Liver (tissue), 9 donors: Measurements from ENCODE around the gene FRMD4B. TPM values are rescaled to one million over a fixed set of nuclear protein-coding genes. Genes with fewer than 3 reads are reported as not detected.

ENCODE experiments used
- DNase-seq: peaks from one replicate; pipeline ENCODE4 v3.0.0-alpha.2; 2017; ENCODE audit warnings: low spot score
- H3K27ac ChIP-seq, 2 donors: one replicate each; pipeline ENCODE4 v1.7.0; 2013; ENCODE audit warnings: inconsistent platforms in 2 of 2, low read length in 2 of 2, control low read depth in 1 of 2, low read depth in 1 of 2, mild to moderate bottlenecking in 1 of 2
- H3K27me3 ChIP-seq, 4 donors: one replicate each; pipeline versions ENCODE4 v1.6.1 to v1.7.0; 2013; ENCODE audit warnings: low read length in 3 of 4, inconsistent platforms in 1 of 4, mild to moderate bottlenecking in 1 of 4, moderate library complexity in 1 of 4; ENCODE audit not compliant: control insufficient read depth in 4 of 4, insufficient read depth in 4 of 4
- H3K36me3 ChIP-seq, 4 donors: one replicate each; pipeline versions ENCODE4 v1.6.1 to v1.7.0; 2013; ENCODE audit warnings: low read length in 3 of 4, mild to moderate bottlenecking in 3 of 4, low read depth in 1 of 4, moderate library complexity in 1 of 4; ENCODE audit not compliant: control insufficient read depth in 4 of 4, insufficient read depth in 3 of 4
- H3K4me1 ChIP-seq, 4 donors: one replicate each; pipeline versions ENCODE4 v1.6.1 to v1.7.0; 2013; ENCODE audit warnings: low read length in 3 of 4, mild to moderate bottlenecking in 3 of 4, moderate library complexity in 1 of 4; ENCODE audit not compliant: control insufficient read depth in 4 of 4, insufficient read depth in 4 of 4
- H3K4me3 ChIP-seq, 3 donors: one replicate each; pipeline versions ENCODE4 v1.6.1 to v1.7.0; 2013; ENCODE audit warnings: low read length in 3 of 3, control low read depth in 1 of 3, low read depth in 1 of 3, mild to moderate bottlenecking in 1 of 3
- H3K9ac ChIP-seq, 2 donors: one replicate each; pipeline ENCODE4 v1.7.0; 2013; ENCODE audit warnings: low read length in 2 of 2, mild to moderate bottlenecking in 2 of 2, moderate library complexity in 2 of 2, control low read depth in 1 of 2, low read depth in 1 of 2
- H3K9me3 ChIP-seq, 4 donors: one replicate each; pipeline versions ENCODE4 v1.6.1 to v1.7.0; 2013; ENCODE audit warnings: low read length in 3 of 4; ENCODE audit not compliant: control insufficient read depth in 4 of 4
- ATF3 ChIP-seq: IDR thresholded peaks from 2 replicates; pipeline ENCODE4 v1.6.1; 2016; ENCODE audit warnings: antibody characterized with exemption
- EGR1 ChIP-seq, 2 donors: IDR thresholded peaks; 2 replicates each; pipeline ENCODE4 v1.6.1; 2016 to 2018; ENCODE audit warnings: antibody characterized with exemption in 2 of 2, low read depth in 2 of 2
- GABPA ChIP-seq, 2 donors: IDR thresholded peaks in 1 of 2; conservative IDR thresholded peaks in 1 of 2; 2 replicates each; pipeline ENCODE4 v1.6.1; 2016; ENCODE audit warnings: antibody characterized with exemption in 2 of 2, mild to moderate bottlenecking in 1 of 2, moderate library complexity in 1 of 2
- HNF4A ChIP-seq, 2 donors: conservative IDR thresholded peaks; 2 replicates each; pipeline ENCODE4 v1.6.1; 2016; ENCODE audit warnings: antibody characterized with exemption in 2 of 2, mild to moderate bottlenecking in 2 of 2
- HNF4G ChIP-seq: IDR thresholded peaks from 2 replicates; pipeline ENCODE4 v1.6.1; 2016; ENCODE audit warnings: antibody characterized with exemption
- MAX ChIP-seq: IDR thresholded peaks from 2 replicates; pipeline ENCODE4 v1.6.1; 2016; ENCODE audit warnings: antibody characterized with exemption
- NR2F2 ChIP-seq: IDR thresholded peaks from 2 replicates; pipeline ENCODE4 v1.6.1; 2016; ENCODE audit warnings: antibody characterized with exemption
- RAD21 ChIP-seq, 2 donors: IDR thresholded peaks; 2 replicates each; pipeline ENCODE4 v1.6.1; 2016; ENCODE audit warnings: antibody characterized with exemption in 2 of 2, mild to moderate bottlenecking in 2 of 2
- REST ChIP-seq: IDR thresholded peaks from 2 replicates; pipeline ENCODE4 v1.6.1; 2016; ENCODE audit warnings: antibody characterized with exemption, mild to moderate bottlenecking
- RXRA ChIP-seq, 2 donors: IDR thresholded peaks; 2 replicates each; pipeline ENCODE4 v1.6.1; 2017 to 2018; ENCODE audit warnings: antibody characterized with exemption in 2 of 2, mild to moderate bottlenecking in 1 of 2
- SP1 ChIP-seq: IDR thresholded peaks from 2 replicates; pipeline ENCODE4 v1.6.1; 2018; ENCODE audit warnings: antibody characterized with exemption, mild to moderate bottlenecking
- TAF1 ChIP-seq: conservative IDR thresholded peaks from 2 replicates; pipeline ENCODE4 v1.6.1; 2016; ENCODE audit warnings: antibody characterized with exemption, mild to moderate bottlenecking
- WGBS: extraction: QIAGEN DNeasy Blood & Tissue Kit; methylation state at CpG from one replicate; pipeline ENCODE4 v1.1.7; 2013; 5-methylcytosine and 5-hydroxymethylcytosine counted together
- polyA plus RNA-seq, 2 donors: library from polyadenylated mRNA; stranded (reverse) in 1 of 2; unstranded in 1 of 2; fragments of 200-250 nt in 1 of 2; fragments of >200 nt in 1 of 2; fragmentation: Nextera tagmentation in 1 of 2; extraction: Ambion mirVana in 1 of 2; gene quantifications; one replicate each; pipeline versions ENCODE4 v1.2.1 to v1.2.3, GENCODE V29; 2013 to 2015
- total RNA-seq, 2 donors: library from RNA; depleted of rRNA; stranded (reverse); fragments of >200 nt; gene quantifications; one replicate each; pipeline ENCODE4 v1.2.3, GENCODE V29; 2014
- donor health status: healthy.
- donor health status: healthy.
- donor health status: healthy.
- donor health status: healthy.
- donor health status: healthy.

The FRMD4B gene
- total and polyA plus RNA-seq, 4 donors = 7.3 to 22.6 (median 15.0) TPM

GRCh38 chr3:69378112-69378802 lies 7.6 kb downstream of the FRMD4B start:
- H3K27me3 ChIP-seq = no peaks in the 10 kb centered on the region
- H3K9ac ChIP-seq = no peak overlapping the region
- no peaks in the 10 kb centered on the region for H3K9me3 ChIP-seq
- TF ChIP-seq MAX = peak; percentile 28
- TF ChIP-seq HNF4A (conservative IDR thresholded peaks at IDR 0.05) = no peak
- no peak for TF ChIP-seq RAD21 (IDR thresholded peaks at IDR 0.05)
- no peak for TF ChIP-seq ATF3
- TF ChIP-seq RXRA (IDR thresholded peaks at IDR 0.05) = no peak
- TF ChIP-seq TAF1 = no peak
- no peaks in the 10 kb centered on the region for H3K36me3 ChIP-seq
- no peak overlapping the region for H3K27ac ChIP-seq
- H3K4me3 ChIP-seq = no peak overlapping the region
- no peaks in the 10 kb centered on the region for H3K4me1 ChIP-seq
- DNase-seq = no peak
- 83% methylated on average over 3 of the region's 3 CpGs for WGBS

- Histone ChIP-seq H3K4me3 (no peak overlapping the region), H3K9ac (no peak overlapping the region), H3K36me3 (no peaks in the 10 kb centered on the region), H3K27ac (no peak overlapping the region), H3K9me3 (no peaks in the 10 kb centered on the region), H3K4me1 (no peaks in the 10 kb centered on the region), H3K27me3 (no peaks in the 10 kb centered on the region)
- no peak for DNase-seq
- TF ChIP-seq EGR1 (IDR thresholded peaks at IDR 0.05; ENCODE audit: low read depth in 2 of 2) (no peak), GABPA (IDR thresholded peaks at IDR 0.05 in 1 of 2, conservative IDR thresholded peaks at IDR 0.05 in 1 of 2) (no peak), REST (no peak), RXRA (IDR thresholded peaks at IDR 0.05) (no peak), SP1 (no peak), RAD21 (IDR thresholded peaks at IDR 0.05) (no peak)
- 75% methylated on average over 3 of the region's 3 CpGs for WGBS
Measured at GRCh38 chr3:69377262-69377661, 8.6 kb downstream of the FRMD4B start.

GRCh38 chr3:69376731-69377130 lies 9.2 kb downstream of the FRMD4B start:
- Histone ChIP-seq H3K4me3 (no peak overlapping the region), H3K36me3 (no peaks in the 10 kb centered on the region)

More at GRCh38 chr3:69376731-69377130, 9.2 kb downstream of the FRMD4B start:
- H3K27me3 ChIP-seq = no peaks in the 10 kb centered on the region
- no peak for TF ChIP-seq MAX
- no peak for TF ChIP-seq HNF4G
- TF ChIP-seq NR2F2 = no peak
- no peak for TF ChIP-seq EGR1 (IDR thresholded peaks at IDR 0.05; ENCODE audit: low read depth in 2 of 2)
- TF ChIP-seq ATF3 = no peak
- no peaks in the 10 kb centered on the region for H3K4me1 ChIP-seq
- H3K9me3 ChIP-seq = no peaks in the 10 kb centered on the region
- no peak overlapping the region for H3K9ac ChIP-seq
- no peak for DNase-seq
- WGBS = 95% methylated on average over 2 of the region's 2 CpGs
- no peak overlapping the region for H3K27ac ChIP-seq
